Neural progenitor cell (in vitro differentiated cells): ENCODE results near the gene FRMPD1.

ENCODE experiments used
- CTCF ChIP-seq: fragments of 200-600 bp; sonication (generic); IDR thresholded peaks from 2 replicates; pipeline ENCODE4 v1.5.1; 2017; ENCODE audit warnings: antibody characterized with exemption, mild to moderate bottlenecking
- EZH2 ChIP-seq: fragments of 200-600 bp; sonication (generic); IDR thresholded peaks from 2 replicates; pipeline ENCODE4 v1.6.1; 2017; ENCODE audit warnings: antibody characterized with exemption, mild to moderate bottlenecking, moderate library complexity
- EZH2phosphoT487 ChIP-seq: fragments of 200-600 bp; sonication (generic); IDR thresholded peaks from 2 replicates; pipeline ENCODE4 v1.6.1; 2017; ENCODE audit warnings: antibody characterized with exemption

- TF ChIP-seq CTCF: no peak
- TF ChIP-seq EZH2phosphoT487: no peak
- no peak for TF ChIP-seq EZH2
Measured at GRCh38 chr9:37710046-37710445, 59.3 kb downstream of the FRMPD1 start.
